CD14-positive monocyte (primary cell): ENCODE results near the gene FAM168A. TPM values are rescaled to one million over a fixed set of nuclear protein-coding genes. Genes with fewer than 3 reads are reported as not detected.

Experiments
- DNase-seq, 3 donors: peaks; one replicate each; pipeline ENCODE4 v3.0.0-alpha.2; 2011 to 2022
- H2AFZ ChIP-seq: 2 replicates; pipeline ENCODE4 v1.6.0; 2012; ENCODE audit warnings: mild to moderate bottlenecking, low read depth, low read length, inconsistent platforms; ENCODE audit not compliant: insufficient read depth, poor library complexity, severe bottlenecking
- H3K27ac ChIP-seq, 2 donors: 1 replicate in 1 of 2; 2 replicates in 1 of 2; pipeline ENCODE4 v1.5.1; 2012 to 2013; ENCODE audit warnings: low read length in 2 of 2, control low read depth in 1 of 2, inconsistent platforms in 1 of 2, low read depth in 1 of 2, mild to moderate bottlenecking in 1 of 2
- H3K27me3 ChIP-seq, 2 donors: one replicate each; pipeline versions ENCODE4 v1.6.0 to v1.6.1; 2011 to 2013; ENCODE audit warnings: low read length in 2 of 2; ENCODE audit not compliant: control insufficient read depth in 2 of 2, insufficient read depth in 2 of 2
- H3K36me3 ChIP-seq, 2 donors: replicated peaks in 1 of 2; 1 replicate in 1 of 2; 2 replicates in 1 of 2; pipeline versions ENCODE4 v1.5.1 to v1.6.1; 2012 to 2013; ENCODE audit warnings: low read length in 2 of 2, control low read depth in 1 of 2, inconsistent platforms in 1 of 2, mild to moderate bottlenecking in 1 of 2; ENCODE audit not compliant: insufficient read depth in 2 of 2, control insufficient read depth in 1 of 2
- H3K4me1 ChIP-seq, 2 donors: 1 replicate in 1 of 2; 2 replicates in 1 of 2; pipeline versions ENCODE4 v1.5.1 to v1.6.1; 2012 to 2013; ENCODE audit warnings: low read length in 2 of 2, control low read depth in 1 of 2, inconsistent platforms in 1 of 2, mild to moderate bottlenecking in 1 of 2, moderate library complexity in 1 of 2; ENCODE audit not compliant: insufficient read depth in 2 of 2, control insufficient read depth in 1 of 2
- H3K4me2 ChIP-seq: replicated peaks from 2 replicates; pipeline ENCODE3; 2012; ENCODE audit warnings: low read length, moderate library complexity, mild to moderate bottlenecking; ENCODE audit not compliant: poor library complexity, severe bottlenecking; ENCODE audit errors: extremely low read depth
- H3K4me3 ChIP-seq, 3 experiments: fragments of 200-600 bp in 1 of 3; sonication (generic) in 1 of 3; replicated peaks in 1 of 3; 1 replicate in 2 of 3; 2 replicates in 1 of 3; pipeline ENCODE4 v1.5.1; 2011 to 2013; ENCODE audit warnings: low read length in 3 of 3, mild to moderate bottlenecking in 3 of 3, control low read depth in 2 of 3, low read depth in 2 of 3, inconsistent platforms in 1 of 3, moderate library complexity in 1 of 3
- H3K79me2 ChIP-seq: 2 replicates; pipeline ENCODE4 v1.6.0; 2012; ENCODE audit warnings: mild to moderate bottlenecking, control low read depth, inconsistent platforms, low read length, moderate library complexity; ENCODE audit not compliant: insufficient read depth
- H3K9ac ChIP-seq: 2 replicates; pipeline ENCODE4 v1.6.0; 2017; ENCODE audit warnings: low read length, mild to moderate bottlenecking; ENCODE audit not compliant: insufficient read depth, poor library complexity, severe bottlenecking
- H3K9me3 ChIP-seq, 2 donors: replicated peaks in 1 of 2; 1 replicate in 1 of 2; 2 replicates in 1 of 2; pipeline versions ENCODE4 v1.5.1 to v1.6.1; 2012 to 2013; ENCODE audit warnings: low read length in 2 of 2, control low read depth in 1 of 2; ENCODE audit not compliant: control insufficient read depth in 1 of 2, insufficient read depth in 1 of 2
- H4K20me1 ChIP-seq: 2 replicates; pipeline ENCODE4 v1.6.0; 2012; ENCODE audit warnings: mild to moderate bottlenecking, low read length, control low read depth, moderate library complexity; ENCODE audit not compliant: insufficient read depth
- H3K27ac Mint-ChIP-seq, 7 donors: one replicate each; pipeline ENCODE4 v1.8.0; 2020; ENCODE audit warnings: mild to moderate bottlenecking in 7 of 7, mixed read lengths in 7 of 7, moderate library complexity in 6 of 7, inconsistent platforms in 2 of 7
- H3K27me3 Mint-ChIP-seq, 3 donors: one replicate each; pipeline ENCODE4 v1.8.0; 2021 to 2022; ENCODE audit warnings: low read depth in 3 of 3, mild to moderate bottlenecking in 3 of 3, mixed read lengths in 3 of 3, moderate library complexity in 3 of 3, inconsistent platforms in 1 of 3
- H3K36me3 Mint-ChIP-seq, 2 donors: one replicate each; pipeline ENCODE4 v1.8.0; 2020; ENCODE audit warnings: mixed read lengths in 2 of 2, inconsistent platforms in 1 of 2, mild to moderate bottlenecking in 1 of 2
- H3K4me1 Mint-ChIP-seq: one replicate; pipeline ENCODE4 v1.8.0; 2020; ENCODE audit warnings: mild to moderate bottlenecking, mixed read lengths
- H3K4me3 Mint-ChIP-seq, 2 donors: one replicate each; pipeline ENCODE4 v1.8.0; 2020; ENCODE audit warnings: mild to moderate bottlenecking in 2 of 2, mixed read lengths in 2 of 2, moderate library complexity in 1 of 2
- H3K9me3 Mint-ChIP-seq, 7 donors: one replicate each; pipeline ENCODE4 v1.8.0; 2020 to 2022; ENCODE audit warnings: mixed read lengths in 7 of 7, mild to moderate bottlenecking in 6 of 7, moderate library complexity in 6 of 7, inconsistent platforms in 2 of 7
- CTCF ChIP-seq: fragments of 200-600 bp; IDR thresholded peaks from one replicate; pipeline ENCODE4 v1.8.0; 2022; ENCODE audit warnings: antibody characterized with exemption, mild to moderate bottlenecking
- WGBS: methylation state at CpG from one replicate; pipeline ENCODE4 v1.1.5; 2013; ENCODE audit warnings: missing lambda C conversion rate; ENCODE audit not compliant: insufficient coverage; 5-methylcytosine and 5-hydroxymethylcytosine counted together
- intact Hi-C, 2 donors: fragments of 100-400 bp; cut with micrococcal nuclease; formaldehyde crosslinking; loops; one replicate each; pipeline versions ENCODE4 v1.15.0 to v1.15.1; 2023
- polyA plus RNA-seq, 3 donors: library from polyadenylated mRNA; depleted of rRNA in 1 of 3; unstranded in 2 of 3; stranded (reverse) in 1 of 3; fragments of 300-500 nt in 2 of 3; fragments of >200 nt in 1 of 3; fragmentation: Illumina TruSeq in 2 of 3; gene quantifications; 1 replicate in 2 of 3; 2 replicates in 1 of 3; pipeline ENCODE4 v1.2.3, GENCODE V29; 2012 to 2021

FAM168A gene
- polyA plus RNA-seq, 3 donors: 1.4 to 13.3 (median 2.1) TPM

- H3K27me3 Mint-ChIP-seq: no peaks in the 10 kb centered on the region
- WGBS: no CpG with 5 or more reads among the region's 3 CpGs
- TF ChIP-seq CTCF: no peak
- H3K27ac ChIP-seq: peak overlapping the region; percentile 88 to 93
- no peaks in the 10 kb centered on the region for H4K20me1 ChIP-seq
- H3K4me1 Mint-ChIP-seq: peaks cover 61% of the 10 kb centered on the region
- H3K4me3 ChIP-seq: peak overlapping the region; percentile 19 to 64 (median 43)
- H3K79me2 ChIP-seq: peaks cover 22% of the 10 kb centered on the region
- intact Hi-C loops: loop anchor here in 1 of 2 donors (10.0 kb wide), 1 partner anchor 133 kb away; the partner anchor contains the start of gene FAM168A
- H3K27ac Mint-ChIP-seq: peak overlapping the region; percentile 94 to 98 (median 98)
- H3K9me3 ChIP-seq: no peaks in the 10 kb centered on the region
- peaks cover 0 to 5% (median 0%) of the 10 kb centered on the region in 7 donors for H3K9me3 Mint-ChIP-seq
- peak; percentile 86 to 91 (median 87) for DNase-seq
- peak overlapping the region; percentile 63 to 82 for H3K4me3 Mint-ChIP-seq
- no peaks in the 10 kb centered on the region for H3K27me3 ChIP-seq
- peaks cover 8 to 19% of the 10 kb centered on the region in 2 donors for H3K36me3 Mint-ChIP-seq
- H3K36me3 ChIP-seq: no peaks in the 10 kb centered on the region
- H3K4me1 ChIP-seq: peaks cover 47 to 55% of the 10 kb centered on the region in 2 donors
- no peak overlapping the region for H3K9ac ChIP-seq
- peak overlapping the region; percentile 74 for H3K4me2 ChIP-seq
- no peak overlapping the region for H2AFZ ChIP-seq
These were observed 135.9 kb downstream of the FAM168A start for GRCh38 chr11:73461964-73462363.

DNA sequence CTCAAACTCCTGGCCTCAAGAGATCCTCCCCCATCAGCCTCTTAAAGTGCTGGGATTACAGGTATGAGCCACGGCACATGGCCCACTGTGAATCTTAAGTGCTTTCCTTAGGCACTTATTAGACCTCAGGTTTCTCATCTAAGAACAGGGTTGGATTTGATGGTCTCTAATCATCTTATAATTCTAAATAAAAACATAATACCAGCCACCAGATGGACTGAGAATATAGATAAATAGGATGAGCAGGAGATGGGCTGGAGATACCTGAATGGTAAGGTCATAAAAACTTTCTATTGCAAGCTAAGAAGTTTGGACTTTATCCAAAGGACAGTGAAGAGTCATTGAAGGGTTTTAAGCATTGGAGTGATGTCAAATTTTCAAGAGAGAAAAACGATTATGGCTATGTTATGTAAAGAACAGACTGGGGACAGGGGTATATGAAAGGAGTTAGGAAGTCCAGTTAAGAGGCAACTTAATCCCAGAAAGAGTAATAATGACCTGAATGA, 136.5 kb downstream of the FAM168A start:
- peaks cover 22% of the 10 kb centered on the region for H3K79me2 ChIP-seq
- Mint-ChIP-seq H3K27ac (peak overlapping the region; percentile 94 to 98 (median 98)), H3K4me3 (peak overlapping the region; percentile 63 to 82), H3K36me3 (peaks cover 9 to 19% of the 10 kb centered on the region in 2 donors), H3K4me1 (peaks cover 55% of the 10 kb centered on the region), H3K9me3 (peaks cover 0 to 5% (median 0%) of the 10 kb centered on the region in 7 donors), H3K27me3 (no peaks in the 10 kb centered on the region)
- no peak for TF ChIP-seq CTCF
- DNase-seq: no peak
- no peaks in the 10 kb centered on the region for H4K20me1 ChIP-seq
- no peak overlapping the region for H3K9ac ChIP-seq
- H3K27me3 ChIP-seq: no peaks in the 10 kb centered on the region
- H3K9me3 ChIP-seq: no peaks in the 10 kb centered on the region
- H3K4me3 ChIP-seq: peak overlapping the region; percentile 19 to 64 (median 43)
- H3K27ac ChIP-seq: peak overlapping the region; percentile 79 to 93
- H3K4me1 ChIP-seq: peaks cover 44 to 50% of the 10 kb centered on the region in 2 donors
- WGBS: 0% methylated on average over 1 of the region's 2 CpGs
- intact Hi-C loops: loop anchor here in 1 of 2 donors (10.0 kb wide), 1 partner anchor 133 kb away; the partner anchor contains the start of gene FAM168A
- H2AFZ ChIP-seq: no peak overlapping the region
- peak overlapping the region; percentile 74 for H3K4me2 ChIP-seq
- H3K36me3 ChIP-seq: no peaks in the 10 kb centered on the region
